Tibial nerve (tissue), 4 donors: ENCODE data around the gene KRT84.

Experiments
- EP300 ChIP-seq, 2 donors: sonication (generic); formaldehyde crosslinking; IDR thresholded peaks; one replicate each; pipeline ENCODE4 v1.6.1; 2017; ENCODE audit warnings: antibody characterized with exemption in 2 of 2, mild to moderate bottlenecking in 1 of 2
- TF ChIP-seq, protein P1 (sequence below), 5 experiments: fragments of 200-600 bp in 3 of 5; fragments of 450-650 bp in 2 of 5; sonication (generic) in 3 of 5; IDR thresholded peaks; one replicate each; pipeline ENCODE4 v1.5.1; 2016 to 2019; ENCODE audit warnings: antibody characterized with exemption in 5 of 5, mild to moderate bottlenecking in 3 of 5, moderate library complexity in 2 of 5

DNA sequence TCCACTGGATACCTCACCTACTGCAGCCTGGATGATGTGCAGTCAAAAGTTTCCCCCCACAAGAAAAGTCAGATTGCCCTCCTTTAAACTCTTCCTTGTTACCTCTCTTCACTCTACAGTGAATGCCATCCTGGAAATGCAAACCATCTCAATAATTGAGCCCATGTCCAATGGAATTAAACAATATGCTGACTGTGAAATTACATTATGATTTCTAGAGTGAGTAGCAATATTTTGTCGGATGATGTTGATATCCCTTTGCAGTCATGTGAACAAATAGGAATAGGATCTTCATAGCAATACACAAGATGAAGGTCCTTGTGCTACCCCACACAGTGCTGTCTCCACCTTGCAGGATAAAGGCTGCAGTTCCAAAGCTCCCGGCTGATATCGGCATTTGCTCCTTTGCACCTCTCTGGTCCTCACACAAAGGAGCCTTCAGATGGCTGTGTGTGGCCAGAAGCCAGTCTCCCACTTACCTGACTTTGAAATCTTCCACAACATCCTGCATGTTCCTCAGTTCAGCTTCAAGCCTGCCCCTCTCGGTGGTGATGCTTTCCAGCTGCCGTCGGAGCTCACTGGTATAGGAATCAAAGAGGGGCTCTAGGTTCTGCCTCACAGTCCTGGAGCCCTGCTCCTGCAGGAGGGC lies 47.2 kb upstream of the KRT84 start:
- TF ChIP-seq EP300 (IDR thresholded peaks at IDR 0.05): no peak
- TF ChIP-seq, protein P1, sequence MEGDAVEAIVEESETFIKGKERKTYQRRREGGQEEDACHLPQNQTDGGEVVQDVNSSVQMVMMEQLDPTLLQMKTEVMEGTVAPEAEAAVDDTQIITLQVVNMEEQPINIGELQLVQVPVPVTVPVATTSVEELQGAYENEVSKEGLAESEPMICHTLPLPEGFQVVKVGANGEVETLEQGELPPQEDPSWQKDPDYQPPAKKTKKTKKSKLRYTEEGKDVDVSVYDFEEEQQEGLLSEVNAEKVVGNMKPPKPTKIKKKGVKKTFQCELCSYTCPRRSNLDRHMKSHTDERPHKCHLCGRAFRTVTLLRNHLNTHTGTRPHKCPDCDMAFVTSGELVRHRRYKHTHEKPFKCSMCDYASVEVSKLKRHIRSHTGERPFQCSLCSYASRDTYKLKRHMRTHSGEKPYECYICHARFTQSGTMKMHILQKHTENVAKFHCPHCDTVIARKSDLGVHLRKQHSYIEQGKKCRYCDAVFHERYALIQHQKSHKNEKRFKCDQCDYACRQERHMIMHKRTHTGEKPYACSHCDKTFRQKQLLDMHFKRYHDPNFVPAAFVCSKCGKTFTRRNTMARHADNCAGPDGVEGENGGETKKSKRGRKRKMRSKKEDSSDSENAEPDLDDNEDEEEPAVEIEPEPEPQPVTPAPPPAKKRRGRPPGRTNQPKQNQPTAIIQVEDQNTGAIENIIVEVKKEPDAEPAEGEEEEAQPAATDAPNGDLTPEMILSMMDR (IDR thresholded peaks at IDR 0.05): no peak
